Type B pancreatic cell (in vitro differentiated cells): Measurements from ENCODE around the gene PRLR. TPM values are rescaled to one million over a fixed set of nuclear protein-coding genes. Genes with fewer than 3 reads are reported as not detected.

Experiments used
- DNase-seq: peaks from one replicate; pipeline ENCODE4 v3.0.0; 2021; ENCODE audit warnings: mixed read lengths; ENCODE audit not compliant: unreplicated experiment; ENCODE audit errors: extremely low spot score
- H3K27ac Mint-ChIP-seq: 2 replicates; pipeline ENCODE4 v1.8.0; 2021; ENCODE audit warnings: mild to moderate bottlenecking, mixed read lengths
- H3K27me3 Mint-ChIP-seq: 2 replicates; pipeline ENCODE4 v1.8.0; 2021; ENCODE audit warnings: mixed read lengths
- H3K36me3 Mint-ChIP-seq: 2 replicates; pipeline ENCODE4 v1.8.0; 2021; ENCODE audit warnings: mixed read lengths
- H3K4me1 Mint-ChIP-seq: one replicate; pipeline ENCODE4 v1.8.0; 2021; ENCODE audit warnings: mixed read lengths; ENCODE audit not compliant: unreplicated experiment
- H3K4me3 Mint-ChIP-seq: 2 replicates; pipeline ENCODE4 v1.8.0; 2021; ENCODE audit warnings: mild to moderate bottlenecking, mixed read lengths
- H3K9me3 Mint-ChIP-seq: 2 replicates; pipeline ENCODE4 v1.8.0; 2021; ENCODE audit warnings: mixed read lengths
- CTCF ChIP-seq: fragments of 200-600 bp; sonication (generic); conservative IDR thresholded peaks from 2 replicates; pipeline ENCODE4 v1.5.0; 2021; ENCODE audit warnings: antibody characterized with exemption, mild to moderate bottlenecking
- total RNA-seq: library from RNA; stranded (reverse); gene quantifications from 2 replicates; pipeline ENCODE4 v1.2.1, GENCODE V29; 2021; ENCODE audit warnings: low replicate concordance

PRLR gene
- total RNA-seq, 1 donor from 2014 or later: 6.7 TPM

GRCh38 chr5:35233121-35233520, 2.8 kb upstream of the PRLR start:
- no peak for TF ChIP-seq CTCF
- Mint-ChIP-seq H3K4me3 (no peak overlapping the region), H3K9me3 (peaks cover 4% of the 10 kb centered on the region), H3K27me3 (peaks cover 5% of the 10 kb centered on the region), H3K27ac (no peak overlapping the region), H3K36me3 (no peaks in the 10 kb centered on the region), H3K4me1 (peaks cover 33% of the 10 kb centered on the region)
- DNase-seq: no peak

DNA sequence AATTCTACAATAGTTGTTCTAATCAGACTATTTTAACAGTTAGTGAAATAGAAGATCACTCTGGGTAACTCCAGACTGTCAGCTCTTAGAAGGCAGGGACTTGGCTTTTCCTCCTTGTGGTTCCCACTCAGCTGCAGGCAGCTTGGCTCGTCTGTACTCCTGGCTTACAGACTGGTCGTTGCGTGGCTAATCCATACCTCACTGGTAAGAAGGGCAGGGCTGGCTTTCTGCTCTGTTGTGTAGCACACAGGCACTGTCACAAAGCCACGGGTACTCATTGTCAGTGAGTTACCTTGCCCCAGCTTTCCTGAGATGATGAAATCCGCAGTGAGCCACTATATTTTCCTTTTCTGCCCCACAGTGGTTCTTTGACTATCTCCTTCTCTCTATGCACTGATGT, 1.8 kb upstream of the PRLR start:
- Mint-ChIP-seq H3K4me1 (peaks cover 29% of the 10 kb centered on the region), H3K27ac (no peak overlapping the region), H3K27me3 (peaks cover 5% of the 10 kb centered on the region), H3K36me3 (no peaks in the 10 kb centered on the region), H3K4me3 (no peak overlapping the region), H3K9me3 (no peaks in the 10 kb centered on the region)
- no peak for TF ChIP-seq CTCF
- DNase-seq: no peak

GRCh38 chr5:35229076-35230037, 930 bp downstream of the PRLR start:
- no peaks in the 10 kb centered on the region for H3K9me3 Mint-ChIP-seq
- H3K27ac Mint-ChIP-seq: peak overlapping the region; percentile 81

DNA sequence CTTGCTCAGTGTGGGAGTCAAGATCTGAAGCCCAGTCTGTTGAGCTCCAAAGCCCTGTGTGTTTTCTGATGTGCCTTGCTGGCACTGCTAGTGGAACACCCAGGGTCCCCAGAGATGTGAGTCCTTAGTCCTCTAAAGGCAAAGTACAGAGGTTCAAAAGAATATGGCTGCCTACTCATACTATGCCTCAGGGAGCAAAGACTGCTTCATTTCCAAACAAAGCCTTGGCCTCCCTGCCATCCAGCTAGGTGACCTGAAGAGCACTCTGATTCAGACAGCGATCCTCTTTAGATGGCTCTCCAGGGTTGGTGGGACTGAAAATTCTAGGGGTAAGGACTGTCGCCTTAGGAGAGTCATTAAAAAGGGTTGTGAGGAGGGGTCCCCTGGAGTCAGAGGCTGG, 2.0 kb downstream of the PRLR start:
- Mint-ChIP-seq H3K27me3 (peaks cover 8% of the 10 kb centered on the region), H3K9me3 (no peaks in the 10 kb centered on the region), H3K27ac (no peak overlapping the region), H3K4me3 (peak overlapping the region; percentile 51), H3K36me3 (no peaks in the 10 kb centered on the region), H3K4me1 (peaks cover 36% of the 10 kb centered on the region)
- no peak for DNase-seq
- no peak for TF ChIP-seq CTCF

More at GRCh38 chr5:35229076-35230037, 930 bp downstream of the PRLR start:
- Mint-ChIP-seq H3K4me1 (peaks cover 31% of the 10 kb centered on the region), H3K27me3 (peaks cover 8% of the 10 kb centered on the region), H3K36me3 (no peaks in the 10 kb centered on the region), H3K4me3 (peak overlapping the region; percentile 90)
- peak; percentile 38 for TF ChIP-seq CTCF
- DNase-seq: no peak

- peaks cover 36% of the 10 kb centered on the region for H3K4me1 Mint-ChIP-seq
- no peak overlapping the region for H3K27ac Mint-ChIP-seq
- no peaks in the 10 kb centered on the region for H3K9me3 Mint-ChIP-seq
- no peak for TF ChIP-seq CTCF
- DNase-seq: no peak
- H3K27me3 Mint-ChIP-seq: peaks cover 8% of the 10 kb centered on the region
- H3K4me3 Mint-ChIP-seq: peak overlapping the region; percentile 51
- no peaks in the 10 kb centered on the region for H3K36me3 Mint-ChIP-seq
Observed at GRCh38 chr5:35227720-35228119, 2.6 kb downstream of the PRLR start.
